RWPE2 (cell line): ENCODE data around the gene MEAK7.
A peak's percentile ranks its signal among the peaks of the same experiment; 100 is the strongest.

ENCODE experiments used
- ATAC-seq: fragments of 200-7000 bp; cut with Tn5 transposase; 3 replicates; pipeline ENCODE4 v1.9.1; 2021; ENCODE audit warnings: low read depth
- DNase-seq: peaks from one replicate; pipeline ENCODE4 v3.0.0-alpha.2; 2020; ENCODE audit warnings: low spot score
- H3K27ac ChIP-seq: fragments of 450-650 bp; 2 replicates; pipeline ENCODE4 v1.5.1; 2017; ENCODE audit warnings: mild to moderate bottlenecking; ENCODE audit not compliant: poor library complexity, severe bottlenecking
- H3K27me3 ChIP-seq: fragments of 250-450 bp; sonication (Bioruptor Pico); 2 replicates; pipeline ENCODE4 v1.5.1; 2021; ENCODE audit warnings: mild to moderate bottlenecking, moderate library complexity; ENCODE audit not compliant: insufficient read depth, poor library complexity, severe bottlenecking
- H3K36me3 ChIP-seq: fragments of 250-450 bp; sonication (Bioruptor Pico); 2 replicates; pipeline ENCODE4 v1.5.1; 2020; ENCODE audit warnings: low read depth, mild to moderate bottlenecking, moderate library complexity
- H3K4me1 ChIP-seq: fragments of 250-450 bp; sonication (Bioruptor Pico); 2 replicates; pipeline ENCODE4 v1.5.1; 2021; ENCODE audit warnings: mild to moderate bottlenecking, moderate library complexity; ENCODE audit not compliant: insufficient read depth, poor library complexity, severe bottlenecking
- H3K4me3 ChIP-seq: fragments of 250-450 bp; sonication (Bioruptor Pico); 2 replicates; pipeline ENCODE4 v1.5.1; 2021; ENCODE audit warnings: mild to moderate bottlenecking, moderate library complexity; ENCODE audit not compliant: severe bottlenecking
- H3K9me3 ChIP-seq: fragments of 250-450 bp; sonication (Bioruptor Pico); 2 replicates; pipeline ENCODE4 v1.5.1; 2021; ENCODE audit warnings: mild to moderate bottlenecking, moderate library complexity; ENCODE audit not compliant: severe bottlenecking
- TF ChIP-seq, protein P1 (sequence below): fragments of 450-650 bp; IDR thresholded peaks from one replicate; pipeline ENCODE4 v1.5.1; 2017; ENCODE audit warnings: mild to moderate bottlenecking, moderate library complexity; ENCODE audit not compliant: poor library complexity, severe bottlenecking

The MEAK7 gene

DNA sequence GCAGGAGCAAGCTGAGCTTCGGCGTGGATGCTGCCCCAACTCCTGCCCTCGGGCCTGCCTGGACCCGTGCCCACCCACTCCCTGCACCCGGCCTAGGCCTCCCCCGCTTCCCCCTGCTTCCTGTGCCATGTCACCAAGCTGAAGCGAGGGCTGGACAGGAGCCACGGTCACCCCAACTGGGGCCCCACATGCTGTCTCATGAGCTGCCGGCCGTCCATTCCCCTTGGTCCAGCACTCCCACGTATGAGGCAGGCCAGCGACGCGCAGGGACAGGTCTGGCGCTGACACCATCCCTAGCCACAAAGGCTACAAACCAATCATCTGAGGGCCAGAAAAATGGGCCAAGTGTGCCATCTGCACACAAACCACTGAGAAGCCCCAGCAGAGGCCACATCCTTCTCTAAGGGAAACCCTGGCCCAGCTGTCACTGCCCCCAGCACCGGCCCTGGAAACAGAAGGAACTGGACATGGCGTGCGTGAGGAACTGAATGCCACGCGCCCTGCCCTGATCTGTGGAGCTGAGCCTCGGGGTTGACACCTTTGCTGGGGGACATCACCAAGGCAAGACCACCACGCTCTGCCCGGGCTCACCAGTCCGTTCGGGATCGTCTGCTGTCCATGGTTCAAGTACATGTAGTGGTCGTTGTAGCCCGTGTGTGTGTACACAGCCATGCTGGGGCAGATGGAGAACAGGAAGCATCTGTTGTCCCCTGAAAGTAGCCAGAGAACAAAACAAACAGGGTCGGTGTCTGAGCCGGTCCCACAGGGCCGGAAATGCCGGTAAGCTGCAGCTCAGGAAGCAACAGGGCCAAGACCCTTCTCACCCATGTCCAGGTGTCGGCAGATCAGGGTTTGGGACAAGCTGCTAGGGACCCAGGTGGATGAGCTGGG lies 22.2 kb downstream of the MEAK7 start:
- Histone ChIP-seq H3K4me3 (no peak overlapping the region), H3K27ac (no peak overlapping the region), H3K36me3 (peaks cover 98% of the 10 kb centered on the region), H3K4me1 (no peaks in the 10 kb centered on the region), H3K27me3 (no peaks in the 10 kb centered on the region), H3K9me3 (no peaks in the 10 kb centered on the region)
- ATAC-seq (no peak), DNase-seq (peak; percentile 65)
- TF ChIP-seq, protein P1, sequence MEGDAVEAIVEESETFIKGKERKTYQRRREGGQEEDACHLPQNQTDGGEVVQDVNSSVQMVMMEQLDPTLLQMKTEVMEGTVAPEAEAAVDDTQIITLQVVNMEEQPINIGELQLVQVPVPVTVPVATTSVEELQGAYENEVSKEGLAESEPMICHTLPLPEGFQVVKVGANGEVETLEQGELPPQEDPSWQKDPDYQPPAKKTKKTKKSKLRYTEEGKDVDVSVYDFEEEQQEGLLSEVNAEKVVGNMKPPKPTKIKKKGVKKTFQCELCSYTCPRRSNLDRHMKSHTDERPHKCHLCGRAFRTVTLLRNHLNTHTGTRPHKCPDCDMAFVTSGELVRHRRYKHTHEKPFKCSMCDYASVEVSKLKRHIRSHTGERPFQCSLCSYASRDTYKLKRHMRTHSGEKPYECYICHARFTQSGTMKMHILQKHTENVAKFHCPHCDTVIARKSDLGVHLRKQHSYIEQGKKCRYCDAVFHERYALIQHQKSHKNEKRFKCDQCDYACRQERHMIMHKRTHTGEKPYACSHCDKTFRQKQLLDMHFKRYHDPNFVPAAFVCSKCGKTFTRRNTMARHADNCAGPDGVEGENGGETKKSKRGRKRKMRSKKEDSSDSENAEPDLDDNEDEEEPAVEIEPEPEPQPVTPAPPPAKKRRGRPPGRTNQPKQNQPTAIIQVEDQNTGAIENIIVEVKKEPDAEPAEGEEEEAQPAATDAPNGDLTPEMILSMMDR: no peak

DNA sequence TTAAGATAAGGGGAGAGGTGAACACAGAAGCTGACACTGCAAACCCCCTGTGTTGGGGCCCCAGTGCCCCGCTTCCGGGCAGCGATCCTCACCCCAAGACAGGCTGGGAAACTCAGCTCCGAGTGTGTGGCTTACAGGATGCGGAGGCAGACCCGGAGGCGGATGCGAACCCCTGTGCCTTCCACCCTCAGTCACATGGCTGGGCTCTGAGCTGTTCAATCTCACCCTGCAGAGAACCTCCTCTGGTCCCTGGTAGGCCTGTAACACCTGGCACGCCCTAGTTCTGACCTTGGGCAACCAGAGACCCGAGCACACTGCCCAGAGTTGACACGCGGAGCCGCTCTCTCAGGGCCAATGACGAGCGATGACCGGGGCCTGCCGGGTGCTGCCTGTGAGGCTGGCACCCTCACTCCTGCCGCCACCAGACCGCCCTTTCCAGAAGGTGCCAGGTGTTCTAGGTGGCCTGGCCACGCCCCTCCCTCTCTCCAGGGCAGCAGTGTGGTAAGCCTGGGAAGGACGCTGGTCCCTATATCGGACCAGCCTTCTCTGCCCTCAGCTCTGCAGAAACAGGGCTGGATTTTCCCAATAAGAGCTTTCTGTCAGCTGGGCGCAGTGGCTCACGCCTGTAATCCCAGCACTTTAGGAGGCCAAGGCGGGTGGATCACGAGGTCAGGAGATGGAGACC lies 23.3 kb downstream of the MEAK7 start:
- H3K9me3 ChIP-seq: no peaks in the 10 kb centered on the region
- no peak overlapping the region for H3K27ac ChIP-seq
- DNase-seq: no peak
- ATAC-seq: no peak
- H3K4me1 ChIP-seq: no peaks in the 10 kb centered on the region
- no peak overlapping the region for H3K4me3 ChIP-seq
- TF ChIP-seq, protein P1: no peak
- H3K27me3 ChIP-seq: no peaks in the 10 kb centered on the region
- H3K36me3 ChIP-seq: peaks cover 88% of the 10 kb centered on the region

DNA sequence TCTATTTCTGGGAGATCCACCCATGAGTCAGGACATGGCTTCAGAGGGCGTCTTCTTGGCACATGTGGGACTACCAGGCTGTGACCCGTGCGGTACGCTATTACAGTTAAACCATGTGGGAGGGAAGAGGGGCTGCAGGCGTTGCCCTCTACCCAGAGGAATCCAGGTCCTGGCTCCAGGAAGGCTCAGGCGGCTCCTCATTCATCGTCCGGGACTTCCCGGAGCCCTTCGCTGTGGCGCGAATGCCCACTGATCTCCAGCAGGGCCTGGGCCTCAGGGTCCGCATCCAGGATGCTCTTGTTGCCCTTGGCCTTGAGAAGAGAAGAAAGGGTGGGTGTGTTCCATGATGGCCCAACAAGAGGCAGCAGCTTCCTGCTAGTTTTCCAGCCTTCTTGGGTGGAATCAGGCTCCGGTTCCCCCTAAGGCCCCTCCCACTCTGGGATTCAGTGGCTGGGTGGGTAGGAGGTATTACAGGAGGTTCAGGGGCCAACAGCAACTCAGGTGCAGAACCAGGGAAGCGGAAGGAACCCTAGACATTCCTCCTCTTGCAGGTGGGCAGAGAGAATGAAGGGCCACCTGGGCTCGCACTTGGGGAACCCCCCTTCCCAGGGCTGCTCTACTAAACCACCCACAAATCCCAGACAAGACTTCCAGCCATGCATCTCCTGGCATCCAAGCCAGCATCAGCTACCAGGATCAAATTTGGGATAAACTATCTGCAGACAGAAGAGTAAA lies 24.6 kb downstream of the MEAK7 start:
- no peak overlapping the region for H3K4me3 ChIP-seq
- no peak overlapping the region for H3K27ac ChIP-seq
- no peaks in the 10 kb centered on the region for H3K4me1 ChIP-seq
- ATAC-seq (no peak), DNase-seq (no peak)
- no peaks in the 10 kb centered on the region for H3K27me3 ChIP-seq
- TF ChIP-seq, protein P1: no peak
- H3K36me3 ChIP-seq: peaks cover 80% of the 10 kb centered on the region
- no peaks in the 10 kb centered on the region for H3K9me3 ChIP-seq

DNA sequence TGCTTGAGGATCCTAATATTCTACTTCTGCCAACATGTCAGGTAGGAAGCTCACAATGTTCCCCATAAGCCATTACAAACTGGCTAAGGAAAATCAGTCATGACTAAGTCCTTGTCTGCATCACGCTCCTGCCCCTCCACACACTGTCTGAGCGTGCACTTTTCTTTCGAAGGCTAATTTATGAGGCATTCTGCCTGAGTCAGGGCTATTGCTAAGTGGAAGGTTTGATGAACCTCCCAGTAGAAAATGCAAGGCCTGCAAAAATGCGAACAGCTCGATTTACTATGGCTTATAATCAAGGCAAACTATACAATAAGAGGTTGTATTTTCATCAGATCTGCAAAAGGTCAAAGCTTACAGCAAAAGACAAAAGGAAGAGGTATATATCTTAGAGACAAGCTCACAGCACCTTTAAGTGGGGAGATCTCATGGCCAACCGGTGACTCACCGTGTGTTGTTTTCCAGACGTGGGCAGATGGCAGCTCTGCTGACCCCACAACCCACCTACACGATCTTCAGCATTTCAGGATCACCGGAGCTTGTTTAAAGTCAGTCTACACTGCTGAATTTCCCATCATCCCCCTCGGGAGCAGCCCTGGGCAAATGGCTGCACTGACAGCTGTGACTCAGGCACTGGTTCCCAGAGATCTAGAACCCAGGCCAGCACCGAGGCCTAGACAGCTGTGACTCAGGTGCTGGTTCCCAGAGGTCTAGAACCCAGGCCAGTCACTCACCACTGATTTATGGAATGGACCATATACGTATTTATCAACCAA lies 26.1 kb downstream of the MEAK7 start:
- Histone ChIP-seq H3K27ac (peak overlapping the region; percentile 6), H3K4me1 (no peaks in the 10 kb centered on the region), H3K27me3 (no peaks in the 10 kb centered on the region), H3K4me3 (no peak overlapping the region), H3K9me3 (no peaks in the 10 kb centered on the region), H3K36me3 (peaks cover 77% of the 10 kb centered on the region)
- DNase-seq (no peak), ATAC-seq (peak; percentile 58)
- TF ChIP-seq, protein P1: no peak
